HepG2 (cell line): ENCODE data around the gene YIPF3. TPM values are rescaled to one million over a fixed set of nuclear protein-coding genes. Genes with fewer than 3 reads are reported as not detected.

ENCODE experiments used
- FOSL1 ChIP-seq: sonication (generic); formaldehyde crosslinking; IDR thresholded peaks from 2 replicates; pipeline ENCODE4 v1.9.0; 2021; ENCODE audit warnings: missing genetic modification reagents, borderline replicate concordance
- GATAD1 ChIP-seq: IDR thresholded peaks from 2 replicates; pipeline ENCODE4 v1.6.1; 2016; ENCODE audit warnings: missing genetic modification reagents, missing compliant biosample characterization
- HNF1B ChIP-seq: sonication (generic); formaldehyde crosslinking; IDR thresholded peaks from 2 replicates; pipeline ENCODE4 v1.5.1; 2020; ENCODE audit warnings: mild to moderate bottlenecking, moderate library complexity, missing genetic modification reagents
- KDM3A ChIP-seq: IDR thresholded peaks from 2 replicates; pipeline ENCODE4 v1.6.1; 2018; ENCODE audit warnings: low read depth, missing compliant biosample characterization
- MATR3 ChIP-seq: sonication (generic); formaldehyde crosslinking; IDR thresholded peaks from 2 replicates; pipeline ENCODE4 v1.4.0; 2020; ENCODE audit warnings: missing genetic modification reagents
- MEIS1 ChIP-seq: sonication (generic); formaldehyde crosslinking; IDR thresholded peaks from 2 replicates; pipeline ENCODE4 v1.9.0; 2021; ENCODE audit warnings: mild to moderate bottlenecking, missing genetic modification reagents, moderate library complexity, borderline replicate concordance
- MLX ChIP-seq: IDR thresholded peaks from 2 replicates; pipeline ENCODE4 v1.6.1; 2016
- NCOA1 ChIP-seq: sonication (generic); formaldehyde crosslinking; IDR thresholded peaks from 2 replicates; pipeline ENCODE4 v1.9.0; 2021; ENCODE audit warnings: missing genetic modification reagents
- PRPF4 ChIP-seq: fragments of 200-400 bp; formaldehyde crosslinking; IDR thresholded peaks from 2 replicates; pipeline ENCODE4 v1.6.1; 2016; ENCODE audit warnings: low read length, low read depth; ENCODE audit not compliant: poor library complexity, severe bottlenecking
- TAF15 ChIP-seq: fragments of 200-400 bp; formaldehyde crosslinking; IDR thresholded peaks from one replicate; pipeline ENCODE4 v1.6.1; 2018; ENCODE audit warnings: mild to moderate bottlenecking, low read depth, low read length; ENCODE audit not compliant: poor library complexity, severe bottlenecking
- ZFP36L2 ChIP-seq: sonication (generic); formaldehyde crosslinking; IDR thresholded peaks from 2 replicates; pipeline ENCODE4 v1.4.0; 2020; ENCODE audit warnings: missing genetic modification reagents
- ZFP91 ChIP-seq: sonication (generic); formaldehyde crosslinking; IDR thresholded peaks from 2 replicates; pipeline ENCODE4 v1.9.0; 2022; ENCODE audit warnings: missing genetic modification reagents, mild to moderate bottlenecking, borderline replicate concordance
- ZNF230 ChIP-seq: sonication (generic); formaldehyde crosslinking; IDR thresholded peaks from 2 replicates; pipeline ENCODE4 v1.4.0; 2020; ENCODE audit warnings: mild to moderate bottlenecking, missing genetic modification reagents
- ZNF251 ChIP-seq: sonication (generic); formaldehyde crosslinking; IDR thresholded peaks from 2 replicates; pipeline ENCODE4 v1.9.0; 2021; ENCODE audit warnings: mild to moderate bottlenecking, missing genetic modification reagents
- ZNF256 ChIP-seq: sonication (generic); formaldehyde crosslinking; conservative IDR thresholded peaks from 2 replicates; pipeline ENCODE4 v1.4.0; 2020; ENCODE audit warnings: missing genetic modification reagents
- ZNF407 ChIP-seq: sonication (generic); formaldehyde crosslinking; IDR thresholded peaks from one replicate; pipeline ENCODE4 v1.5.1; 2020; ENCODE audit warnings: mild to moderate bottlenecking, missing genetic modification reagents; ENCODE audit errors: not compliant biosample characterization
- ZNF547 ChIP-seq: sonication (generic); formaldehyde crosslinking; IDR thresholded peaks from 2 replicates; pipeline ENCODE4 v1.5.1; 2020; ENCODE audit warnings: mild to moderate bottlenecking, missing genetic modification reagents
- polyA plus RNA-seq, 8 experiments: library from polyadenylated mRNA; depleted of rRNA in 3 of 8; stranded (reverse) in 7 of 8; unstranded in 1 of 8; fragments of >200 nt; fragmentation: Illumina TruSeq in 4 of 8; extraction: Trizol in 4 of 8; gene quantifications; 2 replicates each; pipeline versions ENCODE4 v1.2.1 to v1.2.3, GENCODE V29; 2011 to 2016; ENCODE audit warnings: low read depth in 4 of 8, missing spikeins in 1 of 8, mixed read lengths in 1 of 8; ENCODE audit not compliant: insufficient read depth in 1 of 8
- total RNA-seq, 5 experiments: library from RNA; depleted of rRNA; stranded (reverse); fragments of >200 nt; fragmentation: Illumina TruSeq; extraction: Trizol; gene quantifications; 2 replicates each; pipeline ENCODE4 v1.2.3, GENCODE V29; 2016; ENCODE audit warnings: low read depth in 1 of 5

YIPF3 gene
- total and polyA plus RNA-seq, 2 of the 13 experiments (the other 11 are each of a cell fraction or from before 2014, with no cell fraction given): 107 to 206 TPM

- TF ChIP-seq ZNF407: peak; percentile 43
- TF ChIP-seq ZNF256: no peak
- TF ChIP-seq HNF1B: no peak
- no peak for TF ChIP-seq ZNF251
- no peak for TF ChIP-seq KDM3A
- TF ChIP-seq ZNF230 (CRISPR knock-in tag): no peak
- no peak for TF ChIP-seq MLX
- no peak for TF ChIP-seq GATAD1 (CRISPR knock-in tag)
- TF ChIP-seq ZNF547 (CRISPR knock-in tag): 0 out of 2 replicates have a peak, but pooled peaks have one; percentile 55
- TF ChIP-seq PRPF4: no peak
- no peak for TF ChIP-seq ZFP36L2 (CRISPR knock-in tag)
- TF ChIP-seq NCOA1 (CRISPR knock-in tag): no peak
- no peak for TF ChIP-seq MATR3 (CRISPR knock-in tag)
- TF ChIP-seq MEIS1 (CRISPR knock-in tag): no peak
- TF ChIP-seq TAF15: no peak
- peak; percentile 35; the same call in 1 of the 2 replicates for TF ChIP-seq ZFP91 (CRISPR knock-in tag)
- no peak for TF ChIP-seq FOSL1 (CRISPR knock-in tag)
These were observed 17.5 kb downstream of the YIPF3 start (continued) for GRCh38 chr6:43499028-43499815.
